ENCODE measurements around the gene TRDMT1. TPM values are rescaled to one million over a fixed set of nuclear protein-coding genes. Genes with fewer than 3 reads are reported as not detected.
A peak's percentile ranks its signal among the peaks of the same experiment; 100 is the strongest.

TRDMT1 gene
- total RNA-seq = 3.2 TPM

- ATAC-seq = peak; percentile 99
These were observed at the start of gene TRDMT1 for GRCh38 chr10:17200912-17201793. TSS of gene TRDMT1 (minus strand) at chr10:17201672. CDS start at chr10:17201634, 38 bp downstream.

GRCh38 chr10:17250736-17251135 is 49.3 kb upstream of the TRDMT1 start:
- no peak for ATAC-seq

GRCh38 chr10:17249820-17250219 is 48.3 kb upstream of the TRDMT1 start:
- no peak for ATAC-seq

GRCh38 chr10:17248964-17249363 is 47.5 kb upstream of the TRDMT1 start:
- ATAC-seq = no peak

- ATAC-seq = no peak
These were observed 45.7 kb upstream of the TRDMT1 start for GRCh38 chr10:17247210-17247609.

GRCh38 chr10:17244700-17245365 is 43.4 kb upstream of the TRDMT1 start:
- ATAC-seq = no peak

GRCh38 chr10:17241611-17242333 is 40.3 kb upstream of the TRDMT1 start:
- ATAC-seq = no peak

- no peak for ATAC-seq
These were observed 39.1 kb upstream of the TRDMT1 start for GRCh38 chr10:17240616-17241015.

- no peak for ATAC-seq
These were observed 38.6 kb upstream of the TRDMT1 start for GRCh38 chr10:17240096-17240495.

- no peak for ATAC-seq
These were observed 38.0 kb upstream of the TRDMT1 start for GRCh38 chr10:17239345-17240085.

GRCh38 chr10:17238445-17239291 is 37.2 kb upstream of the TRDMT1 start:
- ATAC-seq = no peak

GRCh38 chr10:17237915-17238444 is 36.5 kb upstream of the TRDMT1 start:
- no peak for ATAC-seq

- no peak for ATAC-seq
These were observed 35.7 kb upstream of the TRDMT1 start for GRCh38 chr10:17237149-17237527.

GRCh38 chr10:17236468-17237148 is 35.1 kb upstream of the TRDMT1 start:
- no peak for ATAC-seq

GRCh38 chr10:17235136-17235535 is 33.7 kb upstream of the TRDMT1 start:
- no peak for ATAC-seq

- no peak for ATAC-seq
These were observed 33.0 kb upstream of the TRDMT1 start for GRCh38 chr10:17234431-17234945.

- ATAC-seq = no peak
These were observed 32.0 kb upstream of the TRDMT1 start for GRCh38 chr10:17233286-17233991.

GRCh38 chr10:17232276-17232960 is 30.9 kb upstream of the TRDMT1 start:
- ATAC-seq = no peak

- ATAC-seq = no peak
These were observed 30.3 kb upstream of the TRDMT1 start for GRCh38 chr10:17231788-17232187.
